Measurements from ENCODE around the gene CMSS1.

The CMSS1 gene

GRCh38 chr3:100053951-100054620 lies 236.4 kb downstream of the CMSS1 start:
- intact Hi-C loops (cut with DNase I), result no loop called here

DNA sequence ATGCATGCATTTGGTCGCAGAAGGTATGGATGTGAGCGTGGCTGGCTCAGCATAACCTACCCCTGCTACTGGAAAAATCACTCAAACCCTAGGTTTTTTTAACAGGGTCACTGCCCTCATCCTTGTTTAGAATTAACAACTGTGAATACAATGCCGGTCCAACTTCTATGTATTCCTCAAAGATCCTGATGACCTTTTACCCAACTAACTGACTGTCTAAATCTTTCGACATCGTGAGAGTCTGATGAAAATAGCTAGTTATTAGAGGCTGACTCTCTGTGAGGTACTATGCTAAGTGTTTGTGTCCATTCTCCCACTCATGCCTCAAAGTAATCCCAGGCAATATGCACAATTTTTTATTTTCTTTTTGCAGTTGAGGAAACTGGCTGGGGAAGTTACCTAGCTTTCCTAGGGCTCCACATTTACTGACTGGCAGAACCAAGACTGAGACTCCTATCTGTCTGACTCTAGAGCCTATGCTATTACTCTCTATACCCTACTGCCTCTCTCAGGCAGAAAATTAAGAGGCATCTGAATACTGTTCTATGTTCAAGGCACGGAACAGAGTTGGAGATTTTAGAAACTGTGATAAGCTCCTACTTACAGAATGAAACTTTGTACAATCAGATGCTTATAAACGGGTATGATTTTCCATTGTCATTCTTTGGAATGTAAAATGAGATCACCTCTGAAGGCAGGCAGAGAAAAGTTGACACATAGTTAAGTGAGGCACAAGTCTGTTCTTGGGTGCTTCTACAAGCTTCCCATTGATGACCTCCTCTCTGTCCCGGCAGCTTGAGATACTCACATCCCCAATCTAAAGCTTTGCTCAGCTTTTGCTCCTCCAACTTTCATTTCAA lies 240.3 kb downstream of the CMSS1 start:
- intact Hi-C loops (cut with DNase I), result no loop called here
- DNase-seq, result no peak

More at GRCh38 chr3:100053951-100054620, 236.4 kb downstream of the CMSS1 start:
- no peak for DNase-seq

- DNase-seq, result no peak
- intact Hi-C loops (cut with DNase I), result no loop called here
Measured at GRCh38 chr3:100059472-100059871, 241.8 kb downstream of the CMSS1 start.

DNA sequence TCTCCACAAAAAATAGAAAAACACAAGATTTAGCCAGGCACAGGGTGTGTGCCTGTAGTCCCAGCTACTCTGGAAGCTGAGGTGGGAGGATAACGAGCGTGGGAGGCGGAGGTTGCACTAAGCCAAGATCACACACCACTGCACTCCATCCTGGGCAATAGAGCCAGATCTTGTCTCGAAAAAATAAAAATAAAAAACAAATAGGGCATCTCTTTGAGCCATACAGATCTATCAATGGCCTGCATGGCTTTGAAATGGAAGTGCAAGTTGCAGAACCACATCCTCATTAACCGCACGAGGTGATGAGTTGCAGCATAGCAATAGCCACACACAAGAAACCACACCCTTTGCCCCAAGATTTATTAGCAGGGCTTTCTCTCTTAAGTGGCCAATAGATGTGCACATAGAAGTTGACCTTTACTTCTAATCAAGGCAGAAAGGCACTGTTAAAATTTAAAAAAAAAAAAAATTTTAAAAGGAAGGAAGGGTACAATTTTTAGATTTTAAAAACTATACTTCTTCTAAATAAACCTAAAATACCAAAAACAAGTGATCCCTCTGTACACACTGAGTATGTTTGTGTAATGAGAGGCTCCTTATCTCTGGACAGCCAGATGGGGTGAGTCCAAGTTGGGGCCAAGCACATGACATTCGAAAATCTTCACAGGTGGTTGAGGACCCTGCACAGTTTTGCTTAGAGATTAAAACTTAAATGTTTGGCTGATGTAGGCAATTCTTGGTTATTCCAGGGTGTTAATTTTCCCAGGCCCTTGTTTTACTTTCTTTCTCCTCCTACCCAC lies 243.2 kb downstream of the CMSS1 start:
- intact Hi-C loops (cut with DNase I), result no loop called here
- DNase-seq, result peak in 12 of 42 donors; percentile 5 to 51 (median 17)

DNA sequence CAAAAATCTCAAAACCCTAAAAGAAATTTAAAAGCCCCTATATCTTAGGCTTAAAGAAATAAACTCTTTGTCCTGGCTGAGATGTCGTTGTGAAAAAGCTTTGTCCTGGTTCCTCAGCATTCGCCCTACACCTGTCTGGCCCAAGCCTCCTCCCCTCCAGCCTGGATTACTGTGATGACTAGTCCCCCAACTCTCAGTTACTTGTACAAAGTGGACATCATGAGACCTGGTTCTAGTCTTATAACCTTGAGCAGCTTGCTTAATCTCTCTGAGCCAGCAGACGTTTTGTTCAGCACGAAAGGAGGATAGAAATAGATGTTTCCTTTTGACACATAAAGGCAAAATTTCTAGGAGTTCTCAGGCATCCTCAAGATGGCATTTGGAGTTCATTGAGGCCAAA lies 245.0 kb downstream of the CMSS1 start:
- no peak for DNase-seq
- intact Hi-C loops (cut with DNase I), result no loop called here

DNA sequence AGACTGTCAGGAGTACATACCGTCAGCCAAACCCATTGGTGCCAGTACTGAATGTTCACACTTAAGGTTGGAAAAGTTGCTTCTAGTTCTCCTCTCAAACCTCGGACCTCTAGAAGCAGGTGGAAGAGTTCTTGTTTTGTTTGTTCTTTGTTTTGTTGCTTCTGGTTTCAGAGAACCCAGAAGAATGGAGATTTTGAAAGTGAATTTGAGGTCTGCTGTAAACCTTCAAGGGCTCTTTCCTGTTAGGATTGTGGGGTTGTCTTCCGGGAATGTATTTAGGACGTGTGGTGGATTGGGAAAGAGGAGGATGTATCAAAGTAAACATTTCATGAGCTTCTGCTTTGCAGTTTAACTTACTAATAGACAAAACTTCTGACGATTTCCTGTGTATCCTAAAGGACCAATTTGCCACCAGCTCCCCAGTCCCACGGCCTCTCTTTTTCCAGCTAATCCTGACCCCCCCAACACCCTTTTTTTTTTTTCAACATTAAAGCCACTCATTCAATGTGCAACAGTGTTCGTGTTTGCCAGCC lies 246.3 kb downstream of the CMSS1 start:
- intact Hi-C loops (cut with DNase I), result no loop called here

GRCh38 chr3:100067589-100067988 lies 249.9 kb downstream of the CMSS1 start:
- intact Hi-C loops (cut with DNase I), result no loop called here
- no peak for DNase-seq

More for the DNA sequence above, 246.3 kb downstream of the CMSS1 start:
- DNase-seq, result no peak

DNA sequence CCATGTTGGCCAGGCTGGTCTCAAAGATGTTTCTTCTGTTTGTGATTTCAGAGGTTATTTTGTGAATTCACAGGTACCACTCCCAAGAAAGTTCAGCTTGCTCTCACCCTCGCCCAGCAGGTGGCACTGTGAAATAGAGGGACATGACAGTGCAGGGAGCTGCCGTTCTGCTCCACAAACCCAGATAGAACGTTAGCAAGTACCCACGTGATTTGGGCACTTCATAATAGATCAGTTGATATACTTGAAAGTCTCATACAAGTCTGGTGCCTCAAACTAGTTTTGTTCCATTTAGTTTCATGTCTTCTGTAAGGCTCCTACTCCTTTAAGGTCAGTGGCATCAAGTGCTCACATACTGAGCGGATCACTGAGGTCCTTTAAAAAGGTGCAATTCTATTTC lies 251.2 kb downstream of the CMSS1 start:
- peak; percentile 49 to 85 (median 72) for DNase-seq
- intact Hi-C loops (cut with DNase I), result no loop called here

DNA sequence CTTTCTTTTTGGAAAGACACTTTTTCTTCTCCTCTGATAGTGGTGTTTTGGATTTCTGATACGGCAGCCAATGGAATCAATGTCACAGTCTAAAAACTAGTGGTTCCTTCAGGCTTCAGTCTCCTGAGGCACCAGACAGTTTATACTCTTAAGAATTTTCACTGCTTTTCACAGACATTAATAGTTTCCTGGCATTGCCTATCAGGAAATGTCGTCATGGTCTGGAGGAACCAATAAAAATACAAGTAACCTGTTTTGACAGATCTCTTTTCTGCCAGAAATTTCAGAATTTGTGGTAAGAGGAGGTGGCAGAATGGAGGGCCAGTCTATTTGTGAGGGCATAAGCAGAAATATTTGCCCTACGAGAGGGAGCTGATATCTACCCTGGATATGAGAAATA lies 251.8 kb downstream of the CMSS1 start:
- no peak for DNase-seq
- intact Hi-C loops (cut with DNase I), result no loop called here

GRCh38 chr3:100072326-100073048 lies 254.8 kb downstream of the CMSS1 start:
- intact Hi-C loops (cut with DNase I), result no loop called here
- peak in 8 of 42 donors; percentile 17 to 56 (median 31) for DNase-seq

DNA sequence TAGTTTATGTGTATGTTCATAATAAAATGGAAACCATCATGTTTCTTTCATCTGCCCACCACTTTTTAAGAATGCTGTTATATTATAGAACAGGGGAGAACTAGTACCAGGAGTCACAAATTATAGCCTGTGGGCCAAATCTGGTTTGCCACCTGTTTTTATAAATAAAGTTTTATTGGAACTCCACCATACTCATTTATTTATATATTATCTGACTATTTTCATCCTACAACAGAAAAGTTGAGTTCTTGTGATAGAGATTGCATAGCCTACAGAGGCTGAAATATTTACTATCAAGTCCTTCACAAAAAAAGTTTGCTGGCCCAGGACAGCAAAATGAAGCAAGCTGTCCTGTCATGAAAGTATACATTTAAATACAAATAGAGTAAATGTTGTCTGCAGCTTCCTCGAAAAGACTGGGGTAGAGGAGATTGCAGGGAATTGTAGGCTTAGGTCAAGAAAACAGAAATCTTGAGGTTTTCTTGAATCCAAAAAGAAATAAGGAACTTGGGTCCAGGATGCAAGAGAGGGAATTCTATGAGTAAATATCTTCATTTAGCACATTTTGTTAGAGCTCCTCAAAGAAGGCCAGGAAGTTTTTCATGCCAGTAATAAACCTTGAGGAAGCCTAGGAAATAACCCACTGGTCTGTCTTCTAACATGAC lies 255.5 kb downstream of the CMSS1 start:
- no peak for DNase-seq
- intact Hi-C loops (cut with DNase I), result no loop called here

DNA sequence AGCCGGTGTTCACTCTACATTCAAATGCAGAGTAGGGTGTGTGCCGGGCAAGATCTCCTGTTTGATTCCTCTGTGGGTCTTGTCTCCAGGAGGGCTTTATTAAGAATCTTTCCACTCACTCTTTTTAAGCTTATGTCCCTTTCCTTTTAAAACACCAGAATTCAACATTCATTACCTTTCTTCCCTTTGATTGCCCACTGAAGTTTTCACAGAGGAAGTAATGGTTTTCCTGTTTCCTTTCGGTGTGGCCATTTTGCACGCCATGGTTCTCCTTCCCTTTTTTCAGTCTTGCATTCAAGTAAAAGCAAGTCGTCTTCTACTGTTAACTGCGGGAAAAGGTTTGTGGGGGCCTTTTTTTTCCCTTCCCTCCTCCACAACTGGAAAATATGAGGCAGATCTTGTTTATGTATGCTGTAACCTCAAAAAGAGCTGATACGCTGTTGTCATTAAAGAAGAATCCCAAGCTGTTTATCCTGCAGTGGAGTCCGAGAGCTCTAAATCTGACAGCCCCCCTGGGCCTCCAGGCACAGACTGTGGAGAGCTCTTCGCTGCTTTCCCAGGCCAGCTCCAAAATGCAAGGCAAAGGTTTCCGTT lies 256.1 kb downstream of the CMSS1 start:
- peak in 1 of 42 donors; percentile 17 for DNase-seq
- intact Hi-C loops (cut with DNase I), result no loop called here

- DNase-seq, result no peak
- intact Hi-C loops (cut with DNase I), result no loop called here
Measured at GRCh38 chr3:100075196-100075595, 257.5 kb downstream of the CMSS1 start.

DNA sequence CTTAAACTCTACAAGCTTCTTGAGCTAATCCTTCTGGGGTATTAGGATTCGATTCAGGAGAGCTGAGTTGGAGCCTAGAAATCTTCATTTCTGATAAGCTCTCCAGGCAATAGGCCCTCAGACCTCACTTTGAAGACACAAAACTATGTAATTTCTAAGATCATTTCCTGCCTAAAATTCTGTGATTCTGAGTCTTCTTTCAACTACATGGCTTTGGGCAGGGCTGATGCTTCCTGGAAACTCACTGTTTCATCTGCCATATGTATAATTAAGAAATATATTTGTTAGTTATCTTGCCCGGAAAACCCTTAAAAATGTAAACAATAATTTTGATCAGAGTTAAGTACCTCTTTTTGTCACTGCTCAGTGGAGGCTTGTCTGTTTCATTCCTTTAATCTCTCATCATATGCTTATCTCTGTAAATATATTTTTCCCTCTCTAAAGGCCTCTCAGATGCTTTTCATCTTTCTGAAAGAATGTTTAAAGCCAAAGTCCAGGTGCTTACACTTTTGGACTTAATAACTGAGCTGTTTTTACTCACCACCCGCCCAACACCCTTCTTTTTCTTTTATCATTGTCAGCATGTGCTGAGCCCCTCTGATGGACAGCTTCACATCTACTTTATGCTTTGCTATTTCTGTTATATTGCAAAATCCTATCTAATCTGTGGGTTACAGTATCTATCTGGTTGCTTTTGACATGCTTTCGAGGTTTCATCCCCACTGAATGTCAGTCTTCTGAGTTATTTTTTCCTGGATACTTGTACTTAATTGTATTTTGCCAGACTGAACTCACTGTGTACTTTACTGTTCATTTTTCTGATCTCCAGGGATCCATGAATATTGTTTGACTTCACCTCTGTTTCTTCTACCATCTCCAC lies 258.4 kb downstream of the CMSS1 start:
- intact Hi-C loops (cut with DNase I), result no loop called here

GRCh38 chr3:100076731-100077529 lies 259.3 kb downstream of the CMSS1 start:
- no peak for DNase-seq
- intact Hi-C loops (cut with DNase I), result no loop called here

More for the DNA sequence above, 258.4 kb downstream of the CMSS1 start:
- DNase-seq, result no peak

DNA sequence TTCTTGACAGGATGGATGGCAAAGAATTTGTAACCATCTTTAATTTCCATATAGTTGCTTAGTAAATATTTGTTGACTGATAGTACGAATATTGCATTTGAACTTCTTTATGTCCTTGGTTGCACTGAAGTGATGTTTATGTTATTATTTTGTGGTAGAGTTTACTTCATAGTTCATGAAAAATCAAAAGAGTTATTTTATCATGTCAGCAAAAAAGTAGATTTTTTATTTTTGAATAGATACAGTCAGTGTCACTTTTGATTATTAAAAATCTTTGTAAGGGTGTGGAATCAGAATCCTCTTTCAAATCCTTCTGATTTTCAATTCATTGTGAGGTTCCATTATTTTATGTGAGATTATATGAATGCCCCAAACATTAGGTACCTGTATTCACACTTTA lies 261.7 kb downstream of the CMSS1 start:
- no peak for DNase-seq
- intact Hi-C loops (cut with DNase I), result no loop called here

Data from head of caudate nucleus (tissue), 42 donors.